ENCODE data around the gene ST6GALNAC3.

ST6GALNAC3 gene

DNA sequence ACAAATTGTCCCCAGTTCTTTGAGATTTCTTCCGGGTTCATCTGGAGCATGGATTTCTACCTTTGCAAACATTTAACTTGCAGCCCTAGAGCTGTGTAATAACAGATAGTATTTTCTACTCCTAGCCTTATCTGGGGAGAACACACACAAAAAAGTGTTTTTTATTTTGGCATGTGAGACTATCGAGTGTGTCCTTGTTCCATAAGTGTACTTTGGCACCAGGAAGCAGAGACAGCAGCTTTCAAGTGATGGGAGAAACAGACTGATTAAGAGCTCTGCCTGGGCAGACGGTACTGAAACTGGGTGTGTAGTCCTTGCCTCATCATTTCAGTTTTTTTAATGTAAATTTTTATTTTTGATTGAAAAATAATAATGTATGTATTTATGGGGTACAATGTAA, 297.4 kb downstream of the ST6GALNAC3 start:
- DNase-seq, result no peak

DNA sequence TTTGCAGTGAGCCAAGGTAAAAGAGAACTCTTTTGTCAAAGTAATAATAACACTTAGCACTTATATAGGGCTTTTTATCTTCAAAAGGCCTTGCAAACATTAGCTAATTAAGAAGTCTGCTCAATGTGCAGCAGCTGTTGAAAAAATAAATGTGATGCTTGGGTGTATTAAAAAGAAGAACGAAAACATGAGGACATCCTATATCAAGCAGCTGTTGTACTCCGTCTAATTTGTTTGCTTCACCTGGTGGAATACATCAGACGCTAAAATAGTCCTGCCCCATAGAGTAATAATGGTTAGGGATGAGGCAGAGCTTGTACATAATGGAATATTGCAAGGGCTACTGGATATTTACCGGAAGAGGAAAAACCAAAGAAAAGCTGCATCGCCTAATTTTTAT, 299.5 kb downstream of the ST6GALNAC3 start:
- DNase-seq, result no peak

- DNase-seq, result no peak
These were observed 302.7 kb downstream of the ST6GALNAC3 start for GRCh38 chr1:76377247-76377646.

DNA sequence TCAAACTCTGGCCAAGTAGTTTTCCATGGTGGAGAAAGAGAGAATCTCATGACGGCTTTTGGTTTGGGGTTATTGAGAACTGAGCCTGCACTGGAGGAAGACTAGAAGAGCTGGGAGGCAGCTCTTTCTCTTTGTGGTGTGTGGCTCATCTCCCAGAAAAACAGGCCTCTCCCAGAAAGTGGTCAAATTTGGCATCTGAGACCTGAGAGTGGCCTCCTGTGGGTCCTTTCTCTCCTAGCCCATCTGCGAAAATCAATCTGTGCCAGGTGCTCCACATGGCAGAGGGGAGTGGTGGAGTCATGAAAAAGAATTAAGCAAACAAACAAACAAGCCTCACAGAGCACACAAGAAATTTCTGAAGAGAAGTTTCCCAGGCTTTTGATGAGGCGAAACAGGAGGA, 305.0 kb downstream of the ST6GALNAC3 start:
- DNase-seq, result no peak

DNA sequence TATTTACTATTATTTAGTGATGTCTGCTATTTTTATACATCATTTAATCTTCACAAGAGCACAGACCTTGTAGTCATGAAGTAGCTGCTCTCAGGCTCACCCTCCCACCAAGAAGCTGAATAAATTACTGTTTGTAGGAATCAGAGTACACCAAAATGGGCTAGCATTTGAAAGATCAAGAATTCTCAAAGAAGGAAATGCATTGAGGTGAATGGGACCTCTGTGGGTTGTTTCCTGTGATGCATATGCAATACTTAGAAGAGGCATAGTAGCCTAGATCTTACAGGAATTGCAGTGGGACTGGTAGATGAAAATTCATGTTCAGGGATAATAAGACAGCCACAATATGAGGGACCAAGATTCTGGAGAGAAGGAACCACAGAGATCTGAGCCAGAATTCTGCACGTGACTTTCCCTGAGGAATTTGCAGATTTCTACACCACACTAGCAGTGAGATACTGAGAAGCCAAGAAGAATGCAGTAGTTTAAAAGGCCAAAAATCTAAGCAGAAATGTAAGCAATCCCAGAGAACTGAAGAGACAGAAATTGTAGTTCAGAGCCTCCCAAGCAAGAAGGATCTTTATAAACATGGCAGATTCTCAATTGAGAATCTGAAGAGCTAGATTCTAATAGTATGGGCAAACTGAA, 307.0 kb downstream of the ST6GALNAC3 start:
- no peak for DNase-seq

DNA sequence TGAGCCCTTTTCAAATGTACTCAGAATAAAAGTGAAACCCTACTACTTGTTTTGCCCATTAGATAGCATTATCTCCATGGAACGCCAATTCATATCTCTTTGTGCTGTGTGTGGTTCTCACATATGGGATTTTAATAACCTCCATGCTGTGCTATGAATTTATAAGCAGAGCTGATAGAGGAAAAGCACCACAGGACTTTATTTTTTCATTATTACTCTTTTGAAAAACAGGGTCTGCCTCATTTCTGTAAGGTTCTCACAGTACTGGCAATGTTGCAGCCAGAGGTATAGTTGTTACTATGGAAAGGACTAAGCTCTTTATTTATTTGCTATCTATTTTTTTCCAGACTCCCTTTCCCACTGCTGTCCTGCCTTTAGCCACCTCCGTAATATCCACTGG, 313.7 kb downstream of the ST6GALNAC3 start:
- DNase-seq, result no peak

- no peak for DNase-seq
These were observed 315.9 kb downstream of the ST6GALNAC3 start for GRCh38 chr1:76390456-76390855.

DNA sequence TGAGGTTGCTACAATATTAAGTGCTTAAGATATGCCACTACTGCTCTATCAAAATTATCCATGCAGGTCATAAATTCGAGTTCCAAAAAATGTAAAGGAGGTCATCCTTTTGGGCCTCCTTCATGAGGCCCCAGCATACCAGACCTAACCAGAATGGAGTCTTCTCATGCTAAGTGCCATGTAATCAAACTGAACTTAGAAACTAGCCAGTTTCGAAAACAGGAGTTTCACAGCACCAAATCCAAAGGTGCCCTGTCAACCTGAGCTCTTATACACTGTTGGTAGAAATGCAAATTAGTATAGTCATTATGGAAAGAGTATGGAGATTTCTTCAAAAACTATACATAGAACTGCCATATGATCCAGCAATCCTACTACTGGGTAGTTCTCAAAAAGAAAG, 320.5 kb downstream of the ST6GALNAC3 start:
- no peak for DNase-seq

DNA sequence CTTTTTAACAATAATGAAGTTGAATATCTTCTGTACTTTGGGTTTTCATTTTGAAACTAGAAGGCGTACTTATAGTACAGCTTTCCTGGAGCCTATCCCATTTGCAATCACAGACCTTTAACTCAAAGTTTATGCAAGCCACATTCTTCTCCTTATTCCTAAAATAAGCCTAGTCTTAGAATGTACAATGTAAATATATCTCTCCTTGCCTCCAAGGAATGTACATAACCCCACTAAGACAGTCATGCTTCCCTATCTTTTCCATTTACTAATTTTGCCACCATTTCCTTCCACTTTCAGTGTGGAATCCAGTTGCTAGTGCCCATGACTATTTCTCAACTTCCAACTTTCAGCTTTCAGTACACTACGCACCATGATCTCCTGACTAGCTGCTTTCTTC, 327.6 kb downstream of the ST6GALNAC3 start:
- DNase-seq, result no peak

GRCh38 chr1:76408303-76408702, 333.8 kb downstream of the ST6GALNAC3 start:
- DNase-seq, result no peak

- DNase-seq, result no peak
These were observed 336.0 kb downstream of the ST6GALNAC3 start for GRCh38 chr1:76410499-76410898.

- DNase-seq, result no peak
These were observed 344.0 kb downstream of the ST6GALNAC3 start for GRCh38 chr1:76418531-76418930.

DNA sequence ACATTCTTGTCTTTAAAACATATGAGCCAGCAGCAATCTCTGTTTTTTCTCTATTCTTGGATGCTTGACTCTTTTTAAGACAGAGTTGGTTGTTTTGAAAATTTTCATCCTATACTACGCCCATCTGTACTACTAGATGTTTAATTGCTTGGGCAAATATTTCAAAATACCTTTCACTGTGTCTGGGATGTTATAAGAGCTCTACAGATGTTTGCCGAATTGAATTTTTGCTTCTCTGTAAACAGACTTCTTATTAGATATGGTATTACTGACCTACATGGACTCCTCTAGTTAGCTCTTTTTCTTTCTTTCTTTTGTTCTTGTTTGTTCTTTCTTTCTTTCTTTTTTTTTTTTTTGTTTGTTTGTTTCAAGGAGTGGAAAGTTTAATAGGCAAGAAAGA, 345.1 kb downstream of the ST6GALNAC3 start:
- no peak for DNase-seq

DNA sequence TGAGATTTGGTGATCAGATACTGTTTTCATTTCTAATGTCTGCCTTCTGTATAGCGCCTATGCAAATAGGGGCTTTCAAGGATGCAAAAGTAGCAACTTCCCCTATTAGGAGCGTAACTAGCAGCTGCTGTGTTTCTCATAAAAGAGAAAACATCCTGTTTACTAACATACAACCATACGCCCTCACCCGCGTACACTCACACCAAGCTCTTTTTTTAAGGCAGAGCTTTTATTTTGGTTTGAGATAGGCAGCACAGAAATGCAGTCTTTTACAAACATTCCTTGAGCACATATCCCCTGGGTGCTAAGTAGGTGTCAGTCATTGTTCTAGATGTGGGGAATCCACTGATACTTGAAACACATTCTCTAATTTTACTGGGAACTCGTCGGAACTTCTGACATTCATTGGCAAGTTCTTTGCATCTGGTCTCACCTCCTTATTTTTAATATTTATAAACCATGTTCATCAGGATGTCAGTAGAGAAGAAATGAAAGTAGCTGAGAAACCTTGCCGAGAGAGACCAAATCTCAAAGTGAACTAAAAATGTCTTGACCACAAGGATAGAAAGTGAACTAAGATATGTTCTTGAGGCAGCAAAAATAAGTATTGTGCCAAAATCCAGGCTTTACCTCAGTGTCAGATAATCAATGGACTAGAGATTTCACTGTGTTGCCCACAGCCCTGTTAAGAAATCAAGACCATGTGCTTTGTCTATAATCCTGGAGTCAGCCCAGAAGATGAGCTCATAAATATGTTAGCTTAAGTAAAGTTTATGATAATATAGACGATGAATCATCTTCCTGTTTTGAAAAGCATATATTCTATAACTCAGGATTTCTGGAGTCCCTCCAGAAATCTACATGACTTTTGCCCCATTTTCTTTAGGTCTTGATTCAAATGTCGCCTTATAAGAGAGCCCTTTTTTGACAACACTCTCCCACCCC, 350.9 kb downstream of the ST6GALNAC3 start:
- no peak for DNase-seq

DNA sequence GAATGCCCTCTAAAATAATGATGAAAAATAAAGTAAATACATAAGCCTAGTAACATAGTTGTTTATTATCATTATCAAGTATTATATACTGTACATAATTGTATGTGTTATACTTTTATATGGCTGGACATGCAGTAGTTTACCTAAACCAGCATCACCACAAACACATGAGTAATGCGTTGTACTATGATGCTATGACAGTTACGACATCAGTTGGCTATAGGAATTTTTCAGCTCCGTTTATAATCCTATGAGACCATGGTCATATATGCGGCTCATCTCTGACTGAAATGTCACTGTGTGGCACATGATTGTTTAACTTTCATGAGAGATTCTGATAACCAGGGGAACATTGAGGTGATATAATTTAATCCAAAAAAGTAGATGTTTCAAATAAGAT, 352.1 kb downstream of the ST6GALNAC3 start:
- DNase-seq, result no peak

GRCh38 chr1:76428028-76428427, 353.5 kb downstream of the ST6GALNAC3 start:
- DNase-seq, result no peak

- DNase-seq, result no peak
These were observed 356.0 kb downstream of the ST6GALNAC3 start for GRCh38 chr1:76430531-76430930.

DNA sequence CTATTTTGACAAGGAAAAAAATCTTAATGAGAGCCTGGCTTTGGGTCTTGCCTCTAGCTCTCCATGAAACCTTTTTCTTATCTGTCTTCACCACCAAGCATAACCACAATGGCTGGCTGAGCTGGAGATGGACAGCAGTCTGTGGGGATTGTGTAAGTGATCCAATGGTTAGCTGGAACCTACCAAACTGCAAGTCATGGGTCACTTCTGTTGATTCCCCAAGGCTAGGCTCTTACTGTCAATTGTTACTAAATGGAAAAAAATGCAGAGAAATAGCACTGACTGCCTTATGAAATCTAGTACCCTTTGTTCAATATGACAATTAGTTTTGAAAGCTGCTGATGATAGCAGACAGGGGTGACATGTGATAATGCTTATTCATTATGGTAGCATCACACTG, 359.0 kb downstream of the ST6GALNAC3 start:
- no peak for DNase-seq

- DNase-seq, result no peak
These were observed 368.7 kb downstream of the ST6GALNAC3 start for GRCh38 chr1:76443217-76443616.

DNA sequence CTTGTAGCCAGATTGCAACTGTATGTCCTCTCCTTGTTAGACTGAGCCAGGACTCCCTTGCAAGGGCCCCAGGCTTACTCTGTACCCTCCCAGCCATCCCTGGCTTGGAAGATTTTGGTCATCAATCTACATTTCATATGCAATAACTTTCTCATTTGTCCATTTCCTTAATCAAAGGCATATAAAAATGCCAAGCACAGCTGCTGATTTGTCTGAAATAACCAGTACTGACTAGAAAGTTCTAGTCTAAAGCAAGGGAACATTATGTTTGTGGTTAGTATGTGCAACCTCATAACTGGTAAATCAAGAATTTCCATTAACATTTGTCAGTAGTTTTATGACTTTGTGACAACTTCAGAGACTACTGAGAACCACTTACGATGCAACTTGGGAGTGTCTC, 370.2 kb downstream of the ST6GALNAC3 start:
- no peak for DNase-seq

DNA sequence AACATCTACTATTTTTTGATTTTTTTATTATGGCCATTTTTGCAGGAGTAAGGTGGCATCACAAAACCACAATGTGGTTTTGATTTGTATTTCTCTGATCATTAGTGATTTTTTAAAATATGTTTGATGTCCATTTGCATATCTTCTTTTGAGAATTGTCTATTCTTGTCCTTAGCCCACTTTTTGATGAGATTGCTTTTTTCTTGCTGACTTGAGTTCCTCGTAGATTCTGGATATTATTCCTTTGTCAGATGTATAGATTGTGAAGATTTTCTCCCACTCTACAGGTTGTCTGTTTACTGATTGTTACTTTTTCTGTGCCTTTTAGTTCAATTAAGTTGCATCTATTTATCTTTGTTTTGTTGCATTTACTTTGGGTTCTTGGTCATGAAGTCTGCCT, 375.7 kb downstream of the ST6GALNAC3 start:
- DNase-seq, result no peak

GRCh38 chr1:76463278-76463677, 388.7 kb downstream of the ST6GALNAC3 start:
- no peak for DNase-seq

GRCh38 chr1:76463849-76464248, 389.3 kb downstream of the ST6GALNAC3 start:
- no peak for DNase-seq

GRCh38 chr1:76465030-76465429, 390.5 kb downstream of the ST6GALNAC3 start:
- no peak for DNase-seq
